Activated naive CD8-positive, alpha-beta T cell treated with anti-CD3 and anti-CD28 coated beads, Interleukin-2, amount 10 ng/mL, durations not matched to agents 7 days and 5 days (primary cell): Measurements from ENCODE around the gene ZNG1F. TPM values are rescaled to one million over a fixed set of nuclear protein-coding genes. Genes with fewer than 3 reads are reported as not detected.
A peak's percentile ranks its signal among the peaks of the same experiment; 100 is the strongest.
"Not testable (repeated sequence)": the region's sequence is repeated elsewhere in the genome, so short reads cannot be mapped to it uniquely, and the experiment has no call there.

ENCODE experiments used
- ATAC-seq: fragments of 150-1000 bp; cut with Tn5 transposase; one replicate; pipeline ENCODE4 v1.10.0; 2021; ENCODE audit warnings: low read depth, moderate library complexity
- POLR2A ChIA-PET: fragments of 350-600 bp; sonication (Branson Sonifier 250); formaldehyde crosslinking; loops from one replicate; lab custom pipeline; 2021; ENCODE audit warnings: antibody characterized with exemption; lab: Charles Lee
- DNase-seq: peaks from one replicate; pipeline ENCODE4 v3.0.0; 2021
- H3K27ac Mint-ChIP-seq: one replicate; pipeline ENCODE4 v1.8.0; 2022; ENCODE audit warnings: mild to moderate bottlenecking, mixed read lengths
- H3K27me3 Mint-ChIP-seq: one replicate; pipeline ENCODE4 v1.8.0; 2022; ENCODE audit warnings: mild to moderate bottlenecking, moderate library complexity, mixed read lengths
- H3K36me3 Mint-ChIP-seq: one replicate; pipeline ENCODE4 v1.8.0; 2021; ENCODE audit warnings: mild to moderate bottlenecking, mixed read lengths
- H3K4me1 Mint-ChIP-seq: one replicate; pipeline ENCODE4 v1.8.0; 2021; ENCODE audit warnings: mixed read lengths
- H3K4me3 Mint-ChIP-seq: one replicate; pipeline ENCODE4 v1.8.0; 2022; ENCODE audit warnings: mild to moderate bottlenecking, moderate library complexity, mixed read lengths
- H3K9me3 Mint-ChIP-seq: one replicate; pipeline ENCODE4 v1.8.0; 2021; ENCODE audit warnings: mixed read lengths
- total RNA-seq, 2 experiments: library from RNA; stranded (reverse); gene quantifications; one replicate each; pipeline ENCODE4 v1.2.3, GENCODE V29; 2021

Gene ZNG1F
- total RNA-seq, 2 experiments from 2014 or later, result 11.4 to 12.9 TPM

DNA sequence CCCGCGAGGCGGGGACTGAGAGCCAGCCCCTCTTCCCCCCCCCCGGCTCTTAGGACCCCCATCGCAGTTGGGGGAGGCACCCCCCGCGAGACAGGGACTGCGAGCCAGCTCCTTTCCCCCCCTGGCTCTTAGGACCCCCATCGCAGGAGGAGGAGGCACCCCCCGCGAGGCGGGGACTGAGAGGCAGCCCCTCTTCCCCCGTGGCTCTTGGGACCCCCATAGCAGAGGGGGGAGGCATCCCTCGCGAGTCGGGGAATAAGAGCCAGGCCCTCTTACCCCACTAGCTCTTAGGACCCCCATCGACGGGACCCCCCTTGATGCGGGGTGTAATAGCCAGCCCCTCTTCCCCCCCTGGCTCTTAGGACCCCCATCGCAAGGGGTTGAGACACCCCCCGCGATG lies 80.3 kb downstream of the ZNG1F start:
- H3K4me3 Mint-ChIP-seq, H3K36me3 Mint-ChIP-seq, H3K4me1 Mint-ChIP-seq, H3K27ac Mint-ChIP-seq, H3K27me3 Mint-ChIP-seq, POLR2A ChIA-PET, DNase-seq, H3K9me3 Mint-ChIP-seq, ATAC-seq: not testable (repeated sequence)

DNA sequence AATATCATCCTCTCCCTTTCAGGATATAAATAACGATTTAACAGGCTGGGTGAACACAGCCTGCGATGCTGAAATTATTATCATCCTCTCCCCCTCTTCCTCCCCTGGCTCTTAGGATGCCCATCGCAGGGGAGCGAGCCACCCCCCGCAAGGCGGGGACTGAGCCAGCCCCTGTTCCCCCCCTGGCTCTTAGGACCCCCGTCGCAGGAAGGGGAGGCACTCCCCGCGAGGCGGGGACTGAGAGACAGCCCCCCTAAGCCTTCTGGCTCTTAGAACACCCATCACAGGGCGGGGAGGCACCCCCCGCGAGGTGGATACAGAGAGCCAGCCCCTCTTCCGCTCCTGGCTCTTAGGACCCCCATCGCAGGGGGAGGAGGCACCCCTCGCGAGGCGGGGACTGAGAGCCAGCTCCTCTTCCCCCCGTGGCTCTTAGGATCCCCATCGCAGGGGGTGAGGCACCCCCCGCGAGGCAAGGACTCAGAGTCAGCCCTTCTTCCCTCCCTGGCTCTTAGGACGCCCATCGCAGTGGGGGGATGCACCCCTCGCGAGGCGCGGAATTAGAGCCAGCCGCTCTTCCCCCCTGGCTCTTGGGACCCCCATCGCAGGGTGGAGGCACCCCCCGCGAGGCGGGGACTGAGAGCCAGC lies 82.5 kb downstream of the ZNG1F start:
- POLR2A ChIA-PET, H3K9me3 Mint-ChIP-seq, ATAC-seq, H3K36me3 Mint-ChIP-seq, H3K4me1 Mint-ChIP-seq, H3K27ac Mint-ChIP-seq, H3K27me3 Mint-ChIP-seq, DNase-seq, H3K4me3 Mint-ChIP-seq: not testable (repeated sequence)

DNA sequence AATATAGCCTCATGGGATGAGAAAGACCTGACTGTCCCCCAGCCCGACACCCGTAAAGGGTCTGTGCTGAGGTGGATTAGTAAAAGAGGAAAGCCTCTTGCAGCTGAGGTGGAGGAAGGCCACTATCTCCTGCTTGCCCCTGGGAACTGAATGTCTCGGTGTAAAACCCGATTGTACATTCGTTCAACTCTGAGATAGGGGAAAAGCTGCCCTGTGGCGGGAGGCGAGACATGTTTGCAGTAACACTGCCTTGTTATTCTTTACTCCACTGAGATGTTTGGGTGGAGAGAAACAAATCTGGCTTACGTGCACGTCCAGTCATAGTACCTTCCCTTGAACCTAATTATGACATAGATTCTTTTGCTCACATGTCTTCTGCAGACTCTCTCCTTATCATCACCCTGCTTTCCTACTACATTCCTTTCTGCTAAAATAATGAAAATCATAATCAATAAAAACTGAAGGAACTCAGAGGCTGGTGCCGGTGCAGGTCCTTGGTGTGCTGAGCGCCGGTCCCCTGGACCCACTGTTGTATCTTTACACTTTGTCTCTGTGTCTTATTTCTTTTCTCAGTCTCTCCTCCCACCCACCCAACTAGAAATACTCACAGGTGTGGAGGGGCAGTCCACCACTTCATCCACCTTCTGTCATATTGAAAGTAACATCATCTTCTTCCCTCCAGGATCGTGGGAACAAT lies 83.4 kb downstream of the ZNG1F start:
- not testable (repeated sequence) for H3K27me3 Mint-ChIP-seq

DNA sequence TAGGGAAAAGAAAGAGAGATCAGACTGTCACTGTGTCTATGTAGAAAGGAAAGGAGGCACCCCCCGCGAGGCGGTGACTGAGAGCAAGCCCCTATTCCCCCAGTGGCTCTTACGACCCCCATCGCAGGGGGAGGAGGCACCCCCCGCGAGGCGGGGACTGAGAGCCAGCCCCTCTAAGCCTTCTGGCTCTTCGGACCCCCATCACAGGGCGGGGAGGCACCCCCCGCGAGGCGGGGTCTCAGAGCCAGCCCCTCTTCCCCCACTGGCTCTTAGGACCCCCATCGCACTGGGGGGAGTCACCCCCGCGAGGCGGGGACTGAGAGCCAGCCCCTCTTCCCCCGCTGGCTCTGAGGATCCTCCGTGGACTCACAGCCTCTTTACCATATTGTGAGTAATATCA lies 84.6 kb downstream of the ZNG1F start:
- H3K36me3 Mint-ChIP-seq, DNase-seq, H3K4me3 Mint-ChIP-seq, ATAC-seq, POLR2A ChIA-PET, H3K9me3 Mint-ChIP-seq, H3K4me1 Mint-ChIP-seq, H3K27me3 Mint-ChIP-seq, H3K27ac Mint-ChIP-seq: not testable (repeated sequence)

More for the DNA sequence above, 83.4 kb downstream of the ZNG1F start:
- H3K9me3 Mint-ChIP-seq, H3K4me3 Mint-ChIP-seq, H3K27ac Mint-ChIP-seq, H3K4me1 Mint-ChIP-seq, POLR2A ChIA-PET, DNase-seq, ATAC-seq, H3K36me3 Mint-ChIP-seq: not testable (repeated sequence)

DNA sequence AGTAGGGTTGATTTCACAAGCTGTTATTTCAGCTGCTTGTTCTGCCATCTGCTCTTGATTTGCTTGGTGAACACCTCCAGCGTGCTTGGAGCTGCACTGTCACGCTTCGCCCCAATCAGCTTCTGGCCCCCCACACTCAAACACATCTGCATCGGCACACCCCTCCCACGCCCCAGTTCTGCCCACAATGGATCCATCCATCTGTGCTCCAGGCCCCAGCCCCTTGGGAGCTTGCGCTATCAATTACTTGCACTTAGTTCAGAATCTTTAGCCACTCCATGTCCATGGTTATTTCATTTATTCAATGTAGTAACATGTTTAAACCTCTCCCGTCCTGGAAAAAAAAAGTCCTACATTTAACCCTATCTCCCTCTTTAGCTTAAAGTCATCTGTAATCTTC lies 88.6 kb downstream of the ZNG1F start:
- H3K27me3 Mint-ChIP-seq, ATAC-seq, H3K4me3 Mint-ChIP-seq, H3K4me1 Mint-ChIP-seq, H3K9me3 Mint-ChIP-seq, H3K27ac Mint-ChIP-seq, DNase-seq, POLR2A ChIA-PET, H3K36me3 Mint-ChIP-seq: not testable (repeated sequence)

DNA sequence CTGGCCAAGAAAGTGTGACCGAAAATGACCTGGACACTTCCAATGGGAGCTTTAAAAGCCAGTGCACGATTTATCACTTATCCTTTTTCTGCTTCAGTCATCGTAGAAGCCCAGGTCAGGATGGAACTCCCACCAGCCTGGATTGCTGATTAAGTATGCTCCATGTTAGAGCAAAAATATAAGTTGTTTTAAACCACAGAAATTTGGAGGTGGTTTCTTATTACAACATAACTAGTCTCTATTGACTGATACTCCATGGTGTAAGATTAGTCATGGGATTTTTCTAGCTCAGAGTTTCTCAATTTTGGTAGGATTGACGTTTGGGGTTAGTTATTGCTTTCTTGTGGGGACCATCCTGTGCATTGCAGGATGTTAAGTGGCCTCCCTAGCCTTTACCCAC lies 90.4 kb downstream of the ZNG1F start:
- not testable (repeated sequence) for H3K27me3 Mint-ChIP-seq, ATAC-seq

DNA sequence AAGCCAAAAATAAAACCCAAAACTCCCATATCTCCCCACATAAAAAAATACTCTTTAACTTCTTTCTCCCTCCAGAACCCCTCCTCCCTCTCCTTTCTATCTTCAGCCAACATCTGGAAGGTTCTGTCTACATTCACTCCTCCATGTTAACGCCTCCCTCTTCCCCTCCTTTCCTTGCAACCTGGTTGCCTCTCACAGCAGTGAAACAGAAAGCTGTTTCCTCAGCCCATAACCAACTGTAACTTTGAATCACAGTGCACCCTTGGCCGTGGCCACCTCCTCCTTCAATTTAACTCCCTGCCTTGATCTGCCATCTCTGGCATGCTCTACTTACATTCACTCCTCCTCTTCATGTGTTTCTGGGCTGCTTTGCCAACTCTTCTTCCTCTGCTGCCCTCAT lies 94.1 kb downstream of the ZNG1F start:
- H3K9me3 Mint-ChIP-seq, H3K4me3 Mint-ChIP-seq, ATAC-seq, H3K27ac Mint-ChIP-seq, H3K36me3 Mint-ChIP-seq, H3K4me1 Mint-ChIP-seq, POLR2A ChIA-PET, H3K27me3 Mint-ChIP-seq, DNase-seq: not testable (repeated sequence)

More for the DNA sequence above, 90.4 kb downstream of the ZNG1F start:
- H3K4me1 Mint-ChIP-seq, H3K4me3 Mint-ChIP-seq, H3K9me3 Mint-ChIP-seq, H3K36me3 Mint-ChIP-seq, DNase-seq, POLR2A ChIA-PET, H3K27ac Mint-ChIP-seq: not testable (repeated sequence)

DNA sequence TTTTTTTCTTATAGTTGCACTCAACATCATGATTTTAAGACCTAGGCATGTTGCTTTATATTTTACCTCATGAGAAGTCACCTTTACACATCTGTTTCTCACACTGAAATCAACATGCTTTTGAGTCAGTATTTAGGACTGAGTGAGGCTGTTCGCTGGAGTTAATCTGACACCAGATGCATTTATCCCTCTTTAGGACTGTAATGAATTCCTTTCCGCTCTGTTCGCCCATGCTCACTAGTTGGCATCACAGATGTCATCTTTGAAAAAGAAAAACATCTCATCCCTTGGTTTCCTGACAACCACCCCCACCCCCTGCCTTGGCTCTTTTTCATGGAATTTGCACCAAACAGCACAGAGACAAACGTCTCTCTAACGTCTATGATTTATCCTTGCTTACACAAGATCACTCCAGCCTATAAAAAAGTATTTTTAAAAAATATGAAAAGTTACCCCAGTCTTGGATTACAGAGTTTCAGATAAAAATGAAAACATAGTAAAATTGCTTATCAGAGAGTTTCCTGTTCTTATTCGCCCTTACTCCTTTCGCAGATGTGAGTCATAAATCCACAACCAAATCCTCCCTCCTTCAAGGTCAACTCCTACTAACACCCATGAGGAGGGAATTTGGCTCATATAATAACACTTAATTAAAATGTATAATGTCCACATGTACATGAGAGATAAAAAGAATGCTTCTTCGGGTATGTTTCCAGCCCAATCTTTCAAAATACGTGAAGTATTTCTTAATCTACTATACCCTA lies 94.9 kb downstream of the ZNG1F start:
- POLR2A ChIA-PET, H3K27ac Mint-ChIP-seq, H3K36me3 Mint-ChIP-seq, ATAC-seq, H3K9me3 Mint-ChIP-seq, H3K27me3 Mint-ChIP-seq, DNase-seq, H3K4me1 Mint-ChIP-seq, H3K4me3 Mint-ChIP-seq: not testable (repeated sequence)

DNA sequence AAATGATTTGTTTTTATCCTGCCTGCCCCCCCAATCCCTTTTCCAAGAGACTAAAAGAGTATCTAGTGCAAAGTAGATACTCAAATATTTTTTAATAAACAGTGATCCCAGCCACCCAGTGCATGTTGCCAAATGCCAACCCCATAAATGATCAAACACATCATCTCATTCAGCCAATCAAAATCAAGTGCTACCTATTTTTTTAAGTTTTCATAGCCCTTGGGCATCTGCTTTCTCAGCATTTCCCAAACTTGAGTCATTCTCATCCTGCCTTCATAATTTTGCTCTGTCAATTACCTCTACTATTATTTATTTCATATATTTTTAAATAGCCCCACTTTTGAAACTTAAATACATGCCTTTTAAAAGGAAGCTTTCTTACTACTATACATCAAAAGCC lies 98.2 kb downstream of the ZNG1F start:
- POLR2A ChIA-PET, DNase-seq, H3K27ac Mint-ChIP-seq, H3K4me3 Mint-ChIP-seq, ATAC-seq, H3K9me3 Mint-ChIP-seq, H3K4me1 Mint-ChIP-seq, H3K36me3 Mint-ChIP-seq: not testable (repeated sequence)
- peaks cover 13% of the 10 kb centered on the region for H3K27me3 Mint-ChIP-seq

DNA sequence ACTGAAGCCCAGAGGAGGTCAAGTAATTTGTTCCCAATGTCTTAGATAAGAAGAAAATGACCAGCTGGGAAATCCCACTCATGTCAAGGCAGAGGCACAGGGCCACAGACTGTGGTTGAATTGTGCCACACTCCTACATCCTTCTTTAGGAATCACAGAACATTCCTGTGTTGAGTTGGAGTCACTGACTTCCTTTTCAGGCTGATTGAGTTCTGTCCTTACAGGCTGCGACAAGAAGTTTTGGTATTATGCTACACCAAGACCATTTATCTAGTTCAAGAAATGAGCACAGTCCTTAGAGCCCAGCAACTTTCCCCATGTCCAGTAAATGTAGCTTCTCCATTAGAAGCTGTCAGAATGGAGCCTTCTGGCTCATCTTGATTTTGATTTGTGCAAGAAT lies 98.7 kb downstream of the ZNG1F start:
- H3K27me3 Mint-ChIP-seq, result peaks cover 16% of the 10 kb centered on the region
- H3K4me3 Mint-ChIP-seq, H3K9me3 Mint-ChIP-seq, POLR2A ChIA-PET, DNase-seq, ATAC-seq, H3K4me1 Mint-ChIP-seq, H3K36me3 Mint-ChIP-seq, H3K27ac Mint-ChIP-seq: not testable (repeated sequence)

DNA sequence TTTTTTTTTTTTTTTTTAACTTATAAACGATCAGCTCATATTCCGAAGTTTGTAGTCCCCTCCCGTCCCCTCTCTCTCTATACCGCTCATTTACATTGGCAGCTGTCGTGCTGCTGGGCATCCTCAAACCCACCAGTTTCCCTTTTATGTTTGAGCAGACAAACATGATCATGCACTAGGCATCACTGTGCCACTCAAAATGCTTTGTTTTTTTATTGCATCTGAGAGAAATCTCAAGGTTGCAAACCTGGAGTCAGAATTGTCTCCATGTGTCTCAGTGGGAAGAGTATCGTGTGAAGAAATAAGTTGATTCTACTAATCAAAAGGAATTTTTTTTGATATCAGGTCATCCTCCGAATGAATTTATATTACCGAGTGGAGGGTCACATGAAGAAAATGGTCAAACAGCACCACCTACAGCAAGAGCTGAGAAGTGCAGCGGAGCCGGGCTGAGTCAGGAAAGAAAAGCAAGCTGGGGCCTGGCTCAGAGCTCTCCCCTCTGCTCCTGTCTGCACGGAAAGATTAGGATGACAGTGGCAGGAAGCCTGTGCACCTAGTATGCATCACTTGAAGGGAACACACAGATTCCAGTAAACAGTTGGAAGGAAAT lies 100.6 kb downstream of the ZNG1F start:
- H3K27me3 Mint-ChIP-seq, result peaks cover 18% of the 10 kb centered on the region
- H3K4me1 Mint-ChIP-seq, DNase-seq, H3K27ac Mint-ChIP-seq, H3K4me3 Mint-ChIP-seq, H3K9me3 Mint-ChIP-seq, H3K36me3 Mint-ChIP-seq: not testable (repeated sequence)
- POLR2A ChIA-PET, result interaction anchor here (0.8 kb wide), 1 partner anchor 97 kb away, joined by 3 read pairs; no protein-coding TSS in a partner anchor
- ATAC-seq, result peak; percentile 78

DNA sequence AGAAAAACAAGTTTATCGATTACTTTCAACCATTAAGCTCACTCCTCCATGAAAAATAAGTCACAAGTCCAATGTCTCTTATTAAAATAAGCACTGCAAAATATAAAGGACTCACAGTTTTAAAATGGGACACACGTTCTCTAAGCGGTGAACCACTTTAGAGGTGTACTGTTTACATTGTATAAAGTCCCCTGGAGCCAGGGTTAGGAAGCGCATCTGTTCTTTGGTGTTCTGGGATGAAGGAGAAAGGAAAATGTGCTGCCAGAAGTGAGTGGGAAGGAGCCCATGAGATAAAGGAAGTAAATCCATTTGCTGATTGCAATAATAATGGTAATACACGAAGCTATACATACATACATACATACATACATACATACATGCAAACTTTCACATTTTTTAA lies 101.2 kb downstream of the ZNG1F start:
- H3K4me3 Mint-ChIP-seq, H3K36me3 Mint-ChIP-seq, H3K4me1 Mint-ChIP-seq, H3K27ac Mint-ChIP-seq, H3K9me3 Mint-ChIP-seq, DNase-seq, ATAC-seq: not testable (repeated sequence)
- peaks cover 18% of the 10 kb centered on the region for H3K27me3 Mint-ChIP-seq
- POLR2A ChIA-PET, result interaction anchor here (0.8 kb wide), 1 partner anchor 96 kb away, joined by 3 read pairs; no protein-coding TSS in a partner anchor

DNA sequence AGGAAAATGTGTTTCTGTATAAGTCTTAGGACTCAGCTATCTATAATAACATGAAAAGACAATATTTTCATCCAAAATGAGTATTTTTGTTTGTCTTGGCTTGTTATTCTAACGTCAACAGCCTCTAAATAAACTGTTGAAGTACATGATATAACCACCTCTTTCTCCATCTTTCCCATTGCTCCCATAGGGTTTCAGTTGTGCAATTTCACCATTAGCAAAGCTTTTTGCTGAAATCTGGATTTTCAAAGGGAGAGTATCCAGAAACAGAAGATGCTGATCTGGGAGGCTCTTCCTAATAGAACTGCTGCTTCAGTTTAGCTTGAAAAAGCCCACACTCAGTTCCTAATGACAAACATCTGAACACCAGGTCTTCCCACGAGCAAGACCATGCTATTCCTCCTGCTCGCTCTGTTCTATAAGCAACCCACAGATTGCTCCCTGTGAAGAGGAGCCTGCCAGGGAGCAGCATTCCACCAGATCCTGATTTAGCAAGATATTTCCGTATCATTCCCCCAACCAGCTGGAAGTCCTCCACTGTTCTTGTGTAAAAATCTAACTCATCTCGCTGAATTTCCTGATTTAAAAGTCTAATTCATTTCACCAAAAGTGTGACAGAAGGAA lies 101.8 kb downstream of the ZNG1F start:
- not testable (repeated sequence) for DNase-seq, H3K4me1 Mint-ChIP-seq, H3K9me3 Mint-ChIP-seq, H3K27ac Mint-ChIP-seq, ATAC-seq, H3K36me3 Mint-ChIP-seq, H3K4me3 Mint-ChIP-seq
- POLR2A ChIA-PET, result interaction anchor here (0.8 kb wide), 1 partner anchor 95 kb away, joined by 3 read pairs; no protein-coding TSS in a partner anchor
- H3K27me3 Mint-ChIP-seq, result peaks cover 23% of the 10 kb centered on the region
